ENCODE measurements around the gene ITPR1. TPM values are rescaled to one million over a fixed set of nuclear protein-coding genes. Genes with fewer than 3 reads are reported as not detected.

Gene ITPR1
- total and polyA plus RNA-seq, 2 experiments from 2014 or later = 1.4 to 2.5 TPM

- Histone ChIP-seq H3K27ac (peak overlapping the region; percentile 58), H2AFZ (peak overlapping the region; percentile 94), H3K4me3 (peak overlapping the region; percentile 87), H3K4me2 (ENCODE audit: unreplicated experiment) (peak overlapping the region; percentile 88), H3K9ac (peak overlapping the region; percentile 85), H3K36me3 (ENCODE audit: low read depth) (no peaks in the 10 kb centered on the region), H3K9me3 (ENCODE audit: low read depth) (no peaks in the 10 kb centered on the region), H4K20me1 (ENCODE audit: insufficient read depth) (no peaks in the 10 kb centered on the region), H3K79me2 (ENCODE audit: insufficient read depth) (no peaks in the 10 kb centered on the region), H3K9me2 (ENCODE audit: insufficient read depth) (no peaks in the 10 kb centered on the region), H3F3A (ENCODE audit: insufficient read depth) (no peaks in the 10 kb centered on the region), H3K4me1 (ENCODE audit: insufficient read depth) (peaks cover 4% of the 10 kb centered on the region), H3K27me3 (replicated peaks; ENCODE audit: insufficient read depth) (no peaks in the 10 kb centered on the region)
- peak; percentile 84 for DNase-seq
- in situ Hi-C loops (cut with MboI) = no loop called here
- TF ChIP-seq EZH2phosphoT487 (IDR thresholded peaks at IDR 0.05; ENCODE audit: insufficient read depth, low read depth) (no peak), EZH2 (IDR thresholded peaks at IDR 0.05; ENCODE audit: insufficient read depth, poor library complexity, severe bottlenecking) (no peak)
- 1 to 2% methylated on average over 43 of the region's 43 CpGs for WGBS, 2 experiments (ENCODE audit: low coverage in 1 of 2, low lambda C conversion rate in 2 of 2, missing lambda C conversion rate in 2 of 2)
Measured at GRCh38 chr3:4492208-4493013, 737 bp upstream of the ITPR1 start.

DNA sequence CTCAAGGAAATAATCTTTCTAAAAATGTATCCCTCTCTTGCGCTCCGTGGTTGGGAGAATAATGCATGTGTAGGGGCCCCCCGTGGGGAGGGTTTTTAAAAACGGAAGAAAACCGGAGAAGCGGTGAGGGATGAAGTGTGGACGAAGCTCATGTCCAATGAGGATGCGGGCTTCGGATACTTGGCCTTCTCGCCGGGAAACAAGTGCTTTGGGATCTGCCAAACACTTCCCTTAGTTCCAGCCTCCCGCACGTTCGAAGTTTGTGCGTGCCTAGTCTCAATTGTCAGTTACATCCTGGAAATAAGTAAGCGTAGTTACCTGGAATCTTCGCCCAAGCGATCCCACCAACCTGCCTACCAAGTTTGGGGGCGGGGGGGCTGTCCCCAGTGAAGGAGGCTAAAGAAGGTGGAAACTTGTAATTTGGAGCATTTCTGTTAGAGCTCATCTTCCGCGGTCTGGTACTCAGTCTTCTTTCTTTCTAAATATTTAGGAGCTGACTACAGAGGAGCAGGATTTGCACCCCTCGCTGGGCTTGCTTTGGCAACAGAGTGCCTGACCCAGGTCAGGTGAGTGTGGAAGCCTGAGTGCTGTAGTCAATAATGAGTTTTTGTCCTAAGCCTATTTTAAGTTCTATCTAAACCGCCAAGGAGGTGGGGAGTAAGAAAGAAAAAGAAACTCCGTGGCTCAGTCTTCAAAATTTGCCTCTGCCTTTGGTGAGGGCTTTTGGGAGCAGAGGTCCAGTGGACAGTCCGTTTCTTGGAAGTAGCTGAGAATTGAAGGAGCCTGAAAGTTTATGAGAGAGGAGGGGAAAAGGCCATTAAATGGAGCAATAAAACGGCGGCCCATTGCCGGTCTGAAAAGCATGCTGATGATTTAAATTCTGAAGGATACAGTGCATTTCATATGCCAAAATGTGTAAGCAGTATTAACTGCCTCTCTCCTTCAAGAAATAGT is 1.1 kb downstream of the ITPR1 start:
- Histone ChIP-seq H3K27ac (no peak overlapping the region), H3K27me3 (replicated peaks; ENCODE audit: insufficient read depth) (no peaks in the 10 kb centered on the region), H3K9me2 (ENCODE audit: insufficient read depth) (no peaks in the 10 kb centered on the region), H3K4me1 (ENCODE audit: insufficient read depth) (peaks cover 4% of the 10 kb centered on the region), H3K9ac (peak overlapping the region; percentile 85), H3K4me3 (peak overlapping the region; percentile 87), H3K4me2 (ENCODE audit: unreplicated experiment) (peak overlapping the region; percentile 88), H3K9me3 (ENCODE audit: low read depth) (no peaks in the 10 kb centered on the region), H3K79me2 (ENCODE audit: insufficient read depth) (no peaks in the 10 kb centered on the region), H3K36me3 (ENCODE audit: low read depth) (no peaks in the 10 kb centered on the region), H3F3A (ENCODE audit: insufficient read depth) (no peaks in the 10 kb centered on the region), H4K20me1 (ENCODE audit: insufficient read depth) (no peaks in the 10 kb centered on the region), H2AFZ (peak overlapping the region; percentile 94)
- TF ChIP-seq EZH2 (IDR thresholded peaks at IDR 0.05; ENCODE audit: insufficient read depth, poor library complexity, severe bottlenecking) (no peak), EZH2phosphoT487 (IDR thresholded peaks at IDR 0.05; ENCODE audit: insufficient read depth, low read depth) (no peak)
- WGBS, 2 experiments (ENCODE audit: low coverage in 1 of 2, low lambda C conversion rate in 2 of 2, missing lambda C conversion rate in 2 of 2) = 9% methylated on average over 28 of the region's 28 CpGs
- in situ Hi-C loops (cut with MboI) = no loop called here
- peak; percentile 59 for DNase-seq

DNA sequence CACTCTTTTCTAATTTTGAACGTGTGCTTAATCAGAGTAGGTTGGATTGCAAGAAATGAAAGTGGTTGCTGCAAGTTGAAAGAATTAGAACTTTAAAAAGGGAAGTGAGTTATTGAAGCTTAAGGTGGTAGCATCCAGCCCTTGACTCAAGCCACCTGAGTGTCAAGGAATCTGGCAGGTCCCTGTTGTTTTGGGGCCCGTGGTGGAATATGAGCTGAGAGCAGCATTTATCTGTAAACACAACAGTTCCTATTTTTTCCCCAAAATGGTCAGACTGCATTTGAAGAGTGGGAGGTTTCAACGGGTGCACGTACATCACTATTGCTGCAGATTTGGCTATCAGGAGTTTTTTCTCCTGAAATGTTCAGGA is 1.7 kb downstream of the ITPR1 start:
- H4K20me1 ChIP-seq (ENCODE audit: insufficient read depth) = no peaks in the 10 kb centered on the region
- 67 to 74% methylated on average over 4 of the region's 4 CpGs for whole genome bisulfite sequencing, 2 experiments (ENCODE audit: low coverage in 1 of 2, low lambda C conversion rate in 2 of 2, missing lambda C conversion rate in 2 of 2)
- no peaks in the 10 kb centered on the region for H3K27me3 ChIP-seq (replicated peaks; ENCODE audit: insufficient read depth)
- H3K4me2 ChIP-seq (ENCODE audit: unreplicated experiment) = peak overlapping the region; percentile 88
- no peak for DNase-seq
- H3K9ac ChIP-seq = no peak overlapping the region
- no peak for TF ChIP-seq EZH2phosphoT487 (IDR thresholded peaks at IDR 0.05; ENCODE audit: insufficient read depth, low read depth)
- no peak for TF ChIP-seq EZH2 (IDR thresholded peaks at IDR 0.05; ENCODE audit: insufficient read depth, poor library complexity, severe bottlenecking)
- peaks cover 4% of the 10 kb centered on the region for H3K4me1 ChIP-seq (ENCODE audit: insufficient read depth)
- H2AFZ ChIP-seq = peak overlapping the region; percentile 94
- in situ Hi-C loops (cut with MboI) = no loop called here
- H3F3A ChIP-seq (ENCODE audit: insufficient read depth) = no peaks in the 10 kb centered on the region
- H3K9me3 ChIP-seq (ENCODE audit: low read depth) = no peaks in the 10 kb centered on the region
- H3K9me2 ChIP-seq (ENCODE audit: insufficient read depth) = no peaks in the 10 kb centered on the region
- no peaks in the 10 kb centered on the region for H3K36me3 ChIP-seq (ENCODE audit: low read depth)
- H3K4me3 ChIP-seq = peak overlapping the region; percentile 87; the same call in 1 of the 2 replicates
- H3K79me2 ChIP-seq (ENCODE audit: insufficient read depth) = no peaks in the 10 kb centered on the region
- no peak overlapping the region for H3K27ac ChIP-seq

DNA sequence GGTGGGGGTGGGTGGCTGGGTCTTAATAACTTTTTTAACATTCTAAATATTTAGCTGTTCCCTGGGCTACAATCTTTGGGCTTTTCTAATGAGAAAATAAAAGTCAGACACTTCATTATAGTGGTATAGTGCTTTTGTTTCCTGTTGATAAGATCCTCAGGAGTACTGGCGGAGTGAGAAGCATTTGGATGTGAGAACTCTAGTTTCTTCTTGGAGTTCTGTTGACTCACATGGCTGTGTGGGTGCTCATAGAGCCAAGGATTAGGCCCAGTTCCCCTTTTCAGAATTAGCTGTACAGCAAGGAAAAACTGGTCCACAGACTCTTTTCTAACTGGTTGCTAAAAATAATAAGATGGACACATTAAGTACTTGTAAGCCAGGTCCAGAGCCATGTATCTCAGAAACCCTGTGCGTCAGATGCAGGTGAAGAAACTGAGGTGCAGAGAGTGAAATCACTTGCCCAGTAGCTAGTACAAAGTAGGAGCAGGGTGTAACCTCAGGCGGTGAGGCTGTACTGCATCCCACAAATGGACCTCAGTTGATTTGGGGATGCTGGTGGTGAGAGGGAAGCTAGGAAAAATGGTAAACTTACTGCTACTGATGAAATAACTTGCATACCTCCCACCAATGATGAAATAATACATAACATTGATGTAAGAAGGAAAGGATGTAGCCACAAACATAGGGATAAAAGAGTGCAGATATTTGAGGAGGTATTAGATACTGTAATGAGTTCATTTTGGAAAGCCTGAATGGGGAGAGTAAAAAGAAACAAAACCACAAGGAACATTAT is 2.3 kb downstream of the ITPR1 start:
- no peak overlapping the region for H2AFZ ChIP-seq
- H3K27ac ChIP-seq = no peak overlapping the region
- H3K4me1 ChIP-seq (ENCODE audit: insufficient read depth) = peaks cover 4% of the 10 kb centered on the region
- H3F3A ChIP-seq (ENCODE audit: insufficient read depth) = no peaks in the 10 kb centered on the region
- no peak overlapping the region for H3K9ac ChIP-seq
- WGBS, 2 experiments (ENCODE audit: low coverage in 1 of 2, low lambda C conversion rate in 2 of 2, missing lambda C conversion rate in 2 of 2) = 86 to 91% methylated on average over 3 of the region's 3 CpGs
- H3K79me2 ChIP-seq (ENCODE audit: insufficient read depth) = no peaks in the 10 kb centered on the region
- no peak overlapping the region for H3K4me3 ChIP-seq
- TF ChIP-seq EZH2 (IDR thresholded peaks at IDR 0.05; ENCODE audit: insufficient read depth, poor library complexity, severe bottlenecking) (no peak), EZH2phosphoT487 (IDR thresholded peaks at IDR 0.05; ENCODE audit: insufficient read depth, low read depth) (no peak)
- in situ Hi-C loops (cut with MboI) = no loop called here
- no peak for DNase-seq
- H3K4me2 ChIP-seq (ENCODE audit: unreplicated experiment) = no peak overlapping the region
- no peaks in the 10 kb centered on the region for H3K27me3 ChIP-seq (replicated peaks; ENCODE audit: insufficient read depth)
- H3K36me3 ChIP-seq (ENCODE audit: low read depth) = no peaks in the 10 kb centered on the region
- no peaks in the 10 kb centered on the region for H3K9me2 ChIP-seq (ENCODE audit: insufficient read depth)
- no peaks in the 10 kb centered on the region for H3K9me3 ChIP-seq (ENCODE audit: low read depth)
- no peaks in the 10 kb centered on the region for H4K20me1 ChIP-seq (ENCODE audit: insufficient read depth)
